Bronchial epithelial cell (primary cell): ENCODE data around the gene MYO1D. TPM values are rescaled to one million over a fixed set of nuclear protein-coding genes. Genes with fewer than 3 reads are reported as not detected.
A peak's percentile ranks its signal among the peaks of the same experiment; 100 is the strongest.

Experiments
- DNase-seq: peaks from one replicate; pipeline ENCODE4 v3.0.0-alpha.2; 2010; ENCODE audit warnings: low read depth
- FAIRE-seq: peaks from 2 replicates; lab custom pipeline; 2011; peaks lifted over from hg19 to GRCh38; lab: Jason Lieb, UNC
- H3K27me3 ChIP-seq: 2 replicates; pipeline ENCODE4 v1.5.1; 2011; ENCODE audit warnings: low read length; ENCODE audit not compliant: control insufficient read depth, insufficient read depth
- H3K36me3 ChIP-seq: 2 replicates; pipeline ENCODE4 v1.5.1; 2011; ENCODE audit warnings: low read length; ENCODE audit not compliant: control insufficient read depth, insufficient read depth
- H3K4me3 ChIP-seq: 2 replicates; pipeline ENCODE4 v1.5.1; 2011; ENCODE audit warnings: mild to moderate bottlenecking, low read depth, low read length, control low read depth
- CTCF ChIP-seq: IDR thresholded peaks from 2 replicates; pipeline ENCODE4 v1.5.1; 2011; ENCODE audit warnings: mild to moderate bottlenecking, moderate library complexity, low read length, control low read depth, inconsistent platforms; ENCODE audit not compliant: insufficient read depth, severe bottlenecking
- total RNA-seq: library from RNA; depleted of rRNA; stranded (reverse); fragments of >200 nt; gene quantifications from 2 replicates; pipeline ENCODE4 v1.2.1, GENCODE V29; 2014

Gene MYO1D
- total RNA-seq, 1 donor from 2014 or later = 35.8 TPM

- FAIRE-seq (peak; percentile 91), DNase-seq (peak; percentile 91)
- Histone ChIP-seq H3K27me3 (no peaks in the 10 kb centered on the region), H3K4me3 (no peak overlapping the region), H3K36me3 (no peaks in the 10 kb centered on the region)
- TF ChIP-seq CTCF = no peak
Measured at GRCh38 chr17:32621612-32622312, 255.2 kb downstream of the MYO1D start.

- Histone ChIP-seq H3K4me3 (no peak overlapping the region), H3K27me3 (no peaks in the 10 kb centered on the region), H3K36me3 (no peaks in the 10 kb centered on the region)
- no peak for DNase-seq
- no peak for TF ChIP-seq CTCF
- no peak for FAIRE-seq
Measured at GRCh38 chr17:32615326-32615725, 261.6 kb downstream of the MYO1D start.

- TF ChIP-seq CTCF = no peak
- FAIRE-seq (no peak), DNase-seq (no peak)
- Histone ChIP-seq H3K4me3 (no peak overlapping the region), H3K27me3 (no peaks in the 10 kb centered on the region), H3K36me3 (no peaks in the 10 kb centered on the region)
Measured at GRCh38 chr17:32610943-32611342, 266.0 kb downstream of the MYO1D start.

GRCh38 chr17:32609884-32610650 is 266.9 kb downstream of the MYO1D start:
- TF ChIP-seq CTCF = no peak
- Histone ChIP-seq H3K27me3 (no peaks in the 10 kb centered on the region), H3K36me3 (no peaks in the 10 kb centered on the region), H3K4me3 (no peak overlapping the region)
- no peak for DNase-seq
- peak; percentile 47 for FAIRE-seq

GRCh38 chr17:32609085-32609484 is 267.8 kb downstream of the MYO1D start:
- peak; percentile 52 for DNase-seq
- FAIRE-seq = peak; percentile 28
- no peaks in the 10 kb centered on the region for H3K36me3 ChIP-seq
- TF ChIP-seq CTCF = peak; percentile 64
- no peaks in the 10 kb centered on the region for H3K27me3 ChIP-seq
- no peak overlapping the region for H3K4me3 ChIP-seq
